WTC11 (cell line): ENCODE data around the gene EXOSC7. TPM values are rescaled to one million over a fixed set of nuclear protein-coding genes. Genes with fewer than 3 reads are reported as not detected.

Experiments used
- E2F1 ChIP-seq: sonication (generic); formaldehyde crosslinking; IDR thresholded peaks from 2 replicates; pipeline ENCODE4 v1.8.0; 2022; ENCODE audit warnings: mild to moderate bottlenecking, missing genetic modification reagents
- ESRRA ChIP-seq: sonication (generic); formaldehyde crosslinking; IDR thresholded peaks from 2 replicates; pipeline ENCODE4 v1.8.1; 2022; ENCODE audit warnings: mild to moderate bottlenecking, missing genetic modification reagents, borderline replicate concordance
- GRHL2 ChIP-seq: fragments of 250-450 bp; sonication (Bioruptor Pico); IDR thresholded peaks from 2 replicates; pipeline ENCODE4 v1.8.0; 2022; ENCODE audit warnings: mild to moderate bottlenecking, moderate library complexity; ENCODE audit not compliant: insufficient replicate concordance, severe bottlenecking
- IRF2 ChIP-seq: sonication (generic); formaldehyde crosslinking; IDR thresholded peaks from 2 replicates; pipeline ENCODE4 v1.8.0; 2022; ENCODE audit warnings: low read depth, missing genetic modification reagents, borderline replicate concordance
- JAZF1 ChIP-seq: fragments of 250-450 bp; sonication (Bioruptor Pico); IDR thresholded peaks from 2 replicates; pipeline ENCODE4 v1.9.0; 2021; ENCODE audit warnings: moderate library complexity, mild to moderate bottlenecking, inconsistent platforms
- JUN ChIP-seq: sonication (generic); formaldehyde crosslinking; IDR thresholded peaks from 2 replicates; pipeline ENCODE4 v1.8.0; 2023; ENCODE audit warnings: mild to moderate bottlenecking, missing genetic modification reagents
- KAT7 ChIP-seq: sonication (generic); formaldehyde crosslinking; IDR thresholded peaks from 2 replicates; pipeline ENCODE4 v1.8.1; 2023; ENCODE audit warnings: missing genetic modification reagents, mild to moderate bottlenecking, borderline replicate concordance
- MAX ChIP-seq: sonication (generic); formaldehyde crosslinking; IDR thresholded peaks from 2 replicates; pipeline ENCODE4 v1.8.0; 2022; ENCODE audit warnings: mild to moderate bottlenecking, missing genetic modification reagents
- MLX ChIP-seq: sonication (generic); formaldehyde crosslinking; IDR thresholded peaks from 2 replicates; pipeline ENCODE4 v1.8.1; 2023; ENCODE audit warnings: mild to moderate bottlenecking, missing genetic modification reagents, moderate library complexity
- NFYB ChIP-seq: sonication (generic); formaldehyde crosslinking; conservative IDR thresholded peaks from 2 replicates; pipeline ENCODE4 v1.8.0; 2022; ENCODE audit warnings: low read depth, missing genetic modification reagents
- ZBTB43 ChIP-seq: sonication (generic); formaldehyde crosslinking; IDR thresholded peaks from 2 replicates; pipeline ENCODE4 v1.8.1; 2023; ENCODE audit warnings: mild to moderate bottlenecking, missing genetic modification reagents
- ZNF121 ChIP-seq: sonication (generic); formaldehyde crosslinking; IDR thresholded peaks from 2 replicates; pipeline ENCODE4 v1.8.0; 2023; ENCODE audit warnings: missing genetic modification reagents
- ZNF232 ChIP-seq: sonication (generic); formaldehyde crosslinking; IDR thresholded peaks from 2 replicates; pipeline ENCODE4 v1.8.0; 2022; ENCODE audit warnings: mild to moderate bottlenecking, missing genetic modification reagents
- ZNF281 ChIP-seq: sonication (generic); formaldehyde crosslinking; IDR thresholded peaks from 2 replicates; pipeline ENCODE4 v1.8.0; 2023; ENCODE audit warnings: mild to moderate bottlenecking, missing genetic modification reagents
- ZNF396 ChIP-seq: fragments of 250-450 bp; sonication (Bioruptor Pico); IDR thresholded peaks from 2 replicates; pipeline ENCODE4 v1.8.0; 2021; ENCODE audit warnings: mild to moderate bottlenecking, moderate library complexity, borderline replicate concordance
- ZNF423 ChIP-seq: fragments of 250-450 bp; sonication (Bioruptor Pico); IDR thresholded peaks from 2 replicates; pipeline ENCODE4 v2.1.2; 2022; ENCODE audit warnings: mild to moderate bottlenecking, moderate library complexity
- ZNF532 ChIP-seq: fragments of 250-450 bp; sonication (Bioruptor Pico); IDR thresholded peaks from 2 replicates; pipeline ENCODE4 v1.9.0; 2021; ENCODE audit warnings: mild to moderate bottlenecking, borderline replicate concordance
- total RNA-seq: library from RNA; stranded (reverse); gene quantifications from 3 replicates; pipeline ENCODE4 v1.2.3, GENCODE V29; 2021
- TF ChIP-seq, protein P1 (sequence below): sonication (generic); formaldehyde crosslinking; IDR thresholded peaks from 2 replicates; pipeline ENCODE4 v1.8.1; 2022; ENCODE audit warnings: mild to moderate bottlenecking, moderate library complexity, missing genetic modification reagents
- TF ChIP-seq, protein P2 (sequence below): sonication (generic); formaldehyde crosslinking; IDR thresholded peaks from 2 replicates; pipeline ENCODE4 v1.8.1; 2023; ENCODE audit warnings: mild to moderate bottlenecking, moderate library complexity, missing genetic modification reagents
- TF ChIP-seq, protein P3 (sequence below): sonication (generic); formaldehyde crosslinking; IDR thresholded peaks from 2 replicates; pipeline ENCODE4 v1.8.1; 2023; ENCODE audit warnings: mild to moderate bottlenecking, missing genetic modification reagents

EXOSC7 gene
- total RNA-seq, 1 experiment from 2014 or later, result 85.7 TPM

GRCh38 chr3:44976002-44976815 lies at the start of gene EXOSC7, which contains the start of gene ZDHHC3 (continued):
- no peak for TF ChIP-seq IRF2 (CRISPR knock-in tag)
- TF ChIP-seq, protein P1, sequence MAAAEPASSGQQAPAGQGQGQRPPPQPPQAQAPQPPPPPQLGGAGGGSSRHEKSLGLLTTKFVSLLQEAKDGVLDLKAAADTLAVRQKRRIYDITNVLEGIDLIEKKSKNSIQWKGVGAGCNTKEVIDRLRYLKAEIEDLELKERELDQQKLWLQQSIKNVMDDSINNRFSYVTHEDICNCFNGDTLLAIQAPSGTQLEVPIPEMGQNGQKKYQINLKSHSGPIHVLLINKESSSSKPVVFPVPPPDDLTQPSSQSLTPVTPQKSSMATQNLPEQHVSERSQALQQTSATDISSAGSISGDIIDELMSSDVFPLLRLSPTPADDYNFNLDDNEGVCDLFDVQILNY (CRISPR knock-in tag), result no peak
- TF ChIP-seq KAT7 (CRISPR knock-in tag), result no peak
- TF ChIP-seq ZNF396 (CRISPR knock-in tag), result no peak
- no peak for TF ChIP-seq JUN (CRISPR knock-in tag)
- TF ChIP-seq ZNF532 (CRISPR knock-in tag), result no peak
- 0 out of 2 replicates have a peak, but pooled peaks have one; percentile 17 for TF ChIP-seq ESRRA (CRISPR knock-in tag)
- TF ChIP-seq, protein P2, sequence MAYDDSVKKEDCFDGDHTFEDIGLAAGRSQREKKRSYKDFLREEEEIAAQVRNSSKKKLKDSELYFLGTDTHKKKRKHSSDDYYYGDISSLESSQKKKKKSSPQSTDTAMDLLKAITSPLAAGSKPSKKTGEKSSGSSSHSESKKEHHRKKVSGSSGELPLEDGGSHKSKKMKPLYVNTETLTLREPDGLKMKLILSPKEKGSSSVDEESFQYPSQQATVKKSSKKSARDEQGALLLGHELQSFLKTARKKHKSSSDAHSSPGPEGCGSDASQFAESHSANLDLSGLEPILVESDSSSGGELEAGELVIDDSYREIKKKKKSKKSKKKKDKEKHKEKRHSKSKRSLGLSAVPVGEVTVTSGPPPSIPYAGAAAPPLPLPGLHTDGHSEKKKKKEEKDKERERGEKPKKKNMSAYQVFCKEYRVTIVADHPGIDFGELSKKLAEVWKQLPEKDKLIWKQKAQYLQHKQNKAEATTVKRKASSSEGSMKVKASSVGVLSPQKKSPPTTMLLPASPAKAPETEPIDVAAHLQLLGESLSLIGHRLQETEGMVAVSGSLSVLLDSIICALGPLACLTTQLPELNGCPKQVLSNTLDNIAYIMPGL (CRISPR knock-in tag), result peak; percentile 54; the same call in 1 of the 2 replicates
- no peak for TF ChIP-seq GRHL2 (CRISPR knock-in tag)
- TF ChIP-seq, protein P3, sequence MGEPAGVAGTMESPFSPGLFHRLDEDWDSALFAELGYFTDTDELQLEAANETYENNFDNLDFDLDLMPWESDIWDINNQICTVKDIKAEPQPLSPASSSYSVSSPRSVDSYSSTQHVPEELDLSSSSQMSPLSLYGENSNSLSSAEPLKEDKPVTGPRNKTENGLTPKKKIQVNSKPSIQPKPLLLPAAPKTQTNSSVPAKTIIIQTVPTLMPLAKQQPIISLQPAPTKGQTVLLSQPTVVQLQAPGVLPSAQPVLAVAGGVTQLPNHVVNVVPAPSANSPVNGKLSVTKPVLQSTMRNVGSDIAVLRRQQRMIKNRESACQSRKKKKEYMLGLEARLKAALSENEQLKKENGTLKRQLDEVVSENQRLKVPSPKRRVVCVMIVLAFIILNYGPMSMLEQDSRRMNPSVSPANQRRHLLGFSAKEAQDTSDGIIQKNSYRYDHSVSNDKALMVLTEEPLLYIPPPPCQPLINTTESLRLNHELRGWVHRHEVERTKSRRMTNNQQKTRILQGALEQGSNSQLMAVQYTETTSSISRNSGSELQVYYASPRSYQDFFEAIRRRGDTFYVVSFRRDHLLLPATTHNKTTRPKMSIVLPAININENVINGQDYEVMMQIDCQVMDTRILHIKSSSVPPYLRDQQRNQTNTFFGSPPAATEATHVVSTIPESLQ, result no peak
- TF ChIP-seq E2F1, result no peak
- TF ChIP-seq ZNF281 (CRISPR knock-in tag), result 0 out of 2 replicates have a peak, but pooled peaks have one; percentile 32
- no peak for TF ChIP-seq NFYB (CRISPR knock-in tag)
- TF ChIP-seq MAX (CRISPR knock-in tag), result peak; percentile 84
- no peak for TF ChIP-seq MLX (CRISPR knock-in tag)
- TF ChIP-seq ZNF423, result no peak
- TF ChIP-seq JAZF1, result no peak
- 0 out of 2 replicates have a peak, but pooled peaks have one; percentile 34 for TF ChIP-seq ZBTB43 (CRISPR knock-in tag)
- peak; percentile 63; the same call in 1 of the 2 replicates for TF ChIP-seq ZNF232 (CRISPR knock-in tag)
- no peak for TF ChIP-seq ZNF121 (CRISPR knock-in tag)
